ENCODE measurements around the gene CREB5.

DNA sequence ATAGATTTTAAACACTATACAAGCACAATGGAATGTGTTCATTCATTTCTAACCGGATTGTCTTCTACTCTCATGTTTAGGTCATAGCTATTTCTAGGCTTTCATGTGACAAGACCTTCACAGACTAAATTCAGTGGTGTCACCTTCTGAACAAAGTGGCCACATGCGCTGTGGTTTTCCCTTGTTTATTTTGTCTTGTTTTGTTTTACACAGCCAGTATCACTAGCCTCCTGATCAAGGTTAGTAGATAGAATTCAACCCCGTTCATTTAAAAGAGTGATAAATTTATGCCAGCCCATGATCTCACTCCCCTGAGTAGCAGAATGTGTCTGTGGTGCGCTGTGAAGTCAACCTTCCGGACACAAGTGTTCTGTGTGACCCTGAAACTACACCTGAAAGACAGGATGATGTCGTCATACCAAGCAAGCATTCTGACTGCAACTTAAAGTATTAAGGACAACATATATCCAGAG lies 209.1 kb downstream of the CREB5 start:
- TF ChIP-seq POLR2A (IDR thresholded peaks at IDR 0.05) = peak in 1 of 2 donors; percentile 43
- TF ChIP-seq, protein P1, sequence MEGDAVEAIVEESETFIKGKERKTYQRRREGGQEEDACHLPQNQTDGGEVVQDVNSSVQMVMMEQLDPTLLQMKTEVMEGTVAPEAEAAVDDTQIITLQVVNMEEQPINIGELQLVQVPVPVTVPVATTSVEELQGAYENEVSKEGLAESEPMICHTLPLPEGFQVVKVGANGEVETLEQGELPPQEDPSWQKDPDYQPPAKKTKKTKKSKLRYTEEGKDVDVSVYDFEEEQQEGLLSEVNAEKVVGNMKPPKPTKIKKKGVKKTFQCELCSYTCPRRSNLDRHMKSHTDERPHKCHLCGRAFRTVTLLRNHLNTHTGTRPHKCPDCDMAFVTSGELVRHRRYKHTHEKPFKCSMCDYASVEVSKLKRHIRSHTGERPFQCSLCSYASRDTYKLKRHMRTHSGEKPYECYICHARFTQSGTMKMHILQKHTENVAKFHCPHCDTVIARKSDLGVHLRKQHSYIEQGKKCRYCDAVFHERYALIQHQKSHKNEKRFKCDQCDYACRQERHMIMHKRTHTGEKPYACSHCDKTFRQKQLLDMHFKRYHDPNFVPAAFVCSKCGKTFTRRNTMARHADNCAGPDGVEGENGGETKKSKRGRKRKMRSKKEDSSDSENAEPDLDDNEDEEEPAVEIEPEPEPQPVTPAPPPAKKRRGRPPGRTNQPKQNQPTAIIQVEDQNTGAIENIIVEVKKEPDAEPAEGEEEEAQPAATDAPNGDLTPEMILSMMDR (IDR thresholded peaks at IDR 0.05 in 4 of 5, conservative IDR thresholded peaks at IDR 0.05 in 1 of 5) = no peak

Measured in gastrocnemius medialis (tissue), 4 donors.